Tibial artery (tissue), 4 donors: ENCODE results near the gene PLCD4.

Source experiments
- DNase-seq, 2 donors: peaks; one replicate each; pipeline ENCODE4 v3.0.0-alpha.2; 2019
- H3K27ac ChIP-seq, 2 donors: fragments of 200-600 bp; sonication (generic) in 1 of 2; 1 replicate in 1 of 2; 2 replicates in 1 of 2; pipeline ENCODE4 v1.5.1; 2018 to 2019; ENCODE audit warnings: mild to moderate bottlenecking in 1 of 2
- H3K27me3 ChIP-seq, 2 donors: fragments of 200-600 bp; sonication (generic) in 1 of 2; one replicate each; pipeline versions ENCODE4 v1.5.1 to v1.6.0; 2016 to 2019
- H3K36me3 ChIP-seq, 3 donors: fragments of 200-600 bp; sonication (generic) in 2 of 3; one replicate each; pipeline ENCODE4 v1.5.1; 2016 to 2019; ENCODE audit warnings: mild to moderate bottlenecking in 2 of 3
- H3K4me1 ChIP-seq, 4 donors: fragments of 200-600 bp; sonication (generic) in 2 of 4; 1 replicate in 3 of 4; 2 replicates in 1 of 4; pipeline ENCODE4 v1.5.1; 2016 to 2019
- H3K4me3 ChIP-seq, 2 donors: fragments of 200-600 bp; sonication (generic) in 1 of 2; 1 replicate in 1 of 2; 2 replicates in 1 of 2; pipeline ENCODE4 v1.5.1; 2018 to 2019; ENCODE audit warnings: mild to moderate bottlenecking in 2 of 2
- H3K9me3 ChIP-seq, 3 donors: fragments of 200-600 bp; sonication (generic) in 1 of 3; one replicate each; pipeline ENCODE4 v1.5.1; 2016 to 2019
- intact Hi-C: fragments of 100-400 bp; cut with DNase I; formaldehyde crosslinking; loops from one replicate; pipeline ENCODE4 v1.15.0; 2023; ENCODE audit warnings: low total_unique reads
- TF ChIP-seq, protein P1 (sequence below), 2 experiments: fragments of 200-600 bp in 1 of 2; fragments of 450-650 bp in 1 of 2; IDR thresholded peaks; one replicate each; pipeline ENCODE4 v1.5.1; 2017 to 2019; ENCODE audit warnings: antibody characterized with exemption in 2 of 2, mild to moderate bottlenecking in 1 of 2, moderate library complexity in 1 of 2

PLCD4 gene

GRCh38 chr2:218638372-218638771, 30.7 kb downstream of the PLCD4 start:
- DNase-seq: no peak
- H3K27ac ChIP-seq: no peak overlapping the region
- TF ChIP-seq, protein P1, sequence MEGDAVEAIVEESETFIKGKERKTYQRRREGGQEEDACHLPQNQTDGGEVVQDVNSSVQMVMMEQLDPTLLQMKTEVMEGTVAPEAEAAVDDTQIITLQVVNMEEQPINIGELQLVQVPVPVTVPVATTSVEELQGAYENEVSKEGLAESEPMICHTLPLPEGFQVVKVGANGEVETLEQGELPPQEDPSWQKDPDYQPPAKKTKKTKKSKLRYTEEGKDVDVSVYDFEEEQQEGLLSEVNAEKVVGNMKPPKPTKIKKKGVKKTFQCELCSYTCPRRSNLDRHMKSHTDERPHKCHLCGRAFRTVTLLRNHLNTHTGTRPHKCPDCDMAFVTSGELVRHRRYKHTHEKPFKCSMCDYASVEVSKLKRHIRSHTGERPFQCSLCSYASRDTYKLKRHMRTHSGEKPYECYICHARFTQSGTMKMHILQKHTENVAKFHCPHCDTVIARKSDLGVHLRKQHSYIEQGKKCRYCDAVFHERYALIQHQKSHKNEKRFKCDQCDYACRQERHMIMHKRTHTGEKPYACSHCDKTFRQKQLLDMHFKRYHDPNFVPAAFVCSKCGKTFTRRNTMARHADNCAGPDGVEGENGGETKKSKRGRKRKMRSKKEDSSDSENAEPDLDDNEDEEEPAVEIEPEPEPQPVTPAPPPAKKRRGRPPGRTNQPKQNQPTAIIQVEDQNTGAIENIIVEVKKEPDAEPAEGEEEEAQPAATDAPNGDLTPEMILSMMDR (IDR thresholded peaks at IDR 0.05): no peak
- no peaks in the 10 kb centered on the region for H3K9me3 ChIP-seq
- H3K27me3 ChIP-seq: no peaks in the 10 kb centered on the region
- H3K4me1 ChIP-seq: no peaks in the 10 kb centered on the region
- H3K4me3 ChIP-seq: no peak overlapping the region
- H3K36me3 ChIP-seq: peaks cover 87 to 100% (median 97%) of the 10 kb centered on the region in 3 donors
- intact Hi-C loops: no loop called here

- H3K36me3 ChIP-seq: peaks cover 85 to 99% (median 98%) of the 10 kb centered on the region in 3 donors
Measured at GRCh38 chr2:218642121-218642656, 34.5 kb downstream of the PLCD4 start.

DNA sequence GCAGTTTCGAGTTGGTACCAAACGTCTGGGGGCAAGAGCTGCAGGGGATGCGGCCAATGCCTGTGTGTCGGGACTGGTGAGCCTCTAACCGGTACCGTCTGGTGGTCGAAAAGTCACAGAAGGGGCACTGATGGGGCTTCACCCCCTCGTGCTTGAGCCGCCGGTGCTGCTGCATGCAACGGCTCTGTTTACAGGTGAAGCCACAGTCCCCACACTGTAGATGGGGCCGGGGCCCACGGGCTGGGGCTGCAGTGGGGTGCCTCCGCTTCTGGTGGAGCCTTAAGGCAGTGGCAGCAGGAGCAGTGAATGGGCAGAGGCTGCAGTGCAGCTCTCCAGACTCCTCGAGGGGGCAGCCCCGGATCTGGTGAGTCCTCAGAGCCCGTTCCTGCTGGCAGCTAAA, 35.1 kb downstream of the PLCD4 start:
- H3K9me3 ChIP-seq: no peaks in the 10 kb centered on the region
- no peaks in the 10 kb centered on the region for H3K4me1 ChIP-seq
- H3K27me3 ChIP-seq: no peaks in the 10 kb centered on the region
- TF ChIP-seq, protein P1 (IDR thresholded peaks at IDR 0.05): no peak
- no peak for DNase-seq
- peaks cover 84 to 97% (median 96%) of the 10 kb centered on the region in 3 donors for H3K36me3 ChIP-seq
- no peak overlapping the region for H3K27ac ChIP-seq
- intact Hi-C loops: no loop called here
- no peak overlapping the region for H3K4me3 ChIP-seq

More at GRCh38 chr2:218642121-218642656, 34.5 kb downstream of the PLCD4 start:
- Histone ChIP-seq H3K9me3 (no peaks in the 10 kb centered on the region), H3K4me3 (no peak overlapping the region), H3K4me1 (no peaks in the 10 kb centered on the region), H3K27me3 (no peaks in the 10 kb centered on the region), H3K27ac (no peak overlapping the region)
- TF ChIP-seq, protein P1 (IDR thresholded peaks at IDR 0.05): no peak
- intact Hi-C loops: no loop called here
- no peak for DNase-seq

DNA sequence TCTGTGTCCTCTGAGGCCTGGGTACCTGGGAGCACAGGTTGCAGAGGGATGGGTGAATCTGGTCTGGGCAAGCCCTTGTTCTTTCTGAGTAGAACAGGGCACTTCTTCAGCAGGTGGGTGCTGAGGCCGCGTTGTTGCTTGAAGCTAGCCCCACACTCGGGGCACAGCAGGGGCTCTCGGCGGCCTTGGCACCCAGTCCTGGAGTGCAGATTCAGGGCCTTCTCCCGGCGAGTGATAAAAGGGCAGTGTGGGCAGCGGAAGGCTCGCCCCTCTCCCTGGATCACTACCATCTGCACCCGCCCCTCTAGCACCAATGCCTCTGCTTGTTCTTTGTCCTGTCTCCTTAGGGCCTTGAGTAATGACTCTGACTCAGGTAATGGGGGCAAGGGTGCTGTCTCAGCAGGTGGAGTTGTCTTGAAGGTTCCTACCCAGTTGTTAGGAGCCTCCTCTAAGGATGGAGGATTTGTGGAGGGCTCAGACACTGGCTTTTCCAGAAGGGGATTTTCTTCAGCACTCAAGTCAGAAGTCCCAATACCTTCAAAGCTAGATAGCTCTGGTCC, 36.1 kb downstream of the PLCD4 start:
- H3K27ac ChIP-seq: no peak overlapping the region
- TF ChIP-seq, protein P1 (IDR thresholded peaks at IDR 0.05): no peak
- no peaks in the 10 kb centered on the region for H3K27me3 ChIP-seq
- DNase-seq: no peak
- no peak overlapping the region for H3K4me3 ChIP-seq
- no peaks in the 10 kb centered on the region for H3K9me3 ChIP-seq
- H3K4me1 ChIP-seq: no peaks in the 10 kb centered on the region
- peaks cover 84 to 97% (median 96%) of the 10 kb centered on the region in 3 donors for H3K36me3 ChIP-seq
- intact Hi-C loops: no loop called here

- intact Hi-C loops: no loop called here
- no peak for DNase-seq
- Histone ChIP-seq H3K27me3 (no peaks in the 10 kb centered on the region), H3K4me1 (no peaks in the 10 kb centered on the region), H3K4me3 (no peak overlapping the region), H3K27ac (no peak overlapping the region), H3K36me3 (peaks cover 85 to 96% (median 96%) of the 10 kb centered on the region in 3 donors), H3K9me3 (no peaks in the 10 kb centered on the region)
- TF ChIP-seq, protein P1 (IDR thresholded peaks at IDR 0.05): no peak
Measured at GRCh38 chr2:218644721-218645120, 37.0 kb downstream of the PLCD4 start.
